Measurements from ENCODE around the gene SLC24A3.

GRCh38 chr20:19274001-19274400, 61.6 kb downstream of the SLC24A3 start:
- TF ChIP-seq CTCF (conservative IDR thresholded peaks at IDR 0.05; ENCODE audit: low read depth, low read length) (no peak), EZH2 (IDR thresholded peaks at IDR 0.05; ENCODE audit: borderline replicate concordance, low read depth, low read length, poor library complexity, severe bottlenecking) (no peak)
